GM12892 (cell line): Measurements from ENCODE around the gene SLC41A1.

Source experiments
- POLR2A ChIP-seq: IDR thresholded peaks from 2 replicates; pipeline ENCODE4 v1.6.1; 2011; ENCODE audit warnings: low read depth, low read length, control low read depth
- POLR2AphosphoS5 ChIP-seq: IDR thresholded peaks from 2 replicates; pipeline ENCODE4 v1.6.1; 2011; ENCODE audit warnings: low read depth, low read length, control low read depth
- TAF1 ChIP-seq: IDR thresholded peaks from 2 replicates; pipeline ENCODE4 v1.6.1; 2011; ENCODE audit warnings: low read depth, mild to moderate bottlenecking, control low read depth, low read length, borderline replicate concordance

DNA sequence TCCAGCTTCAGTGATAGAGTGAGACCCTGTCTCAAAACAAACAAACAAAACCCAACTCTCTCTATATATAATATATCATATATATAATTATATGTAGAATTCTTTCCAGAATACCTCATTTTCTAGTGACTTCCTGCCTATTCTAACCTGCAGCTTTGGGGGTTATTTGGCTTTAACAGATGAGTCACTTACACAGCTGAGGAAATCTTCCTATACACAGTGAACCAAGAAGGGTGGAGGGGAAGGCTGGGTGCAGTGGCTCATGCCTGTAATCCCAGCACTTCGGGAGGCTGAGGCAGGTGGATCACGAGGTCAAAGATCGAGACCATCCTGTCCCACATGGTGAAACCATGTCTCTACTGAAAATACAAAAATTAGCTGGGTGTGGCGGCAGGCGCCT lies 47.0 kb downstream of the SLC41A1 start:
- TF ChIP-seq POLR2AphosphoS5 (no peak), POLR2A (no peak), TAF1 (no peak)
